GM13976 (cell line): Measurements from ENCODE around the gene GNAQ.

ENCODE experiments used
- DNase-seq: peaks from one replicate; pipeline ENCODE4 v3.0.0; 2012; ENCODE audit warnings: low spot score
- in situ Hi-C: fragments of 300-500 bp; cut with MboI; formaldehyde crosslinking; loops from one replicate; pipeline ENCODE4 v1.12.0; 2022; ENCODE audit warnings: low sequenced_read_pairs, mixed read lengths, inconsistent platforms; ENCODE audit not compliant: unreplicated experiment
- TF ChIP-seq, protein P1 (sequence below): IDR thresholded peaks from 2 replicates; pipeline ENCODE4 v1.5.1; 2012; ENCODE audit warnings: borderline replicate concordance, mild to moderate bottlenecking; ENCODE audit not compliant: insufficient read depth; ENCODE audit errors: extremely low read depth, missing control alignments, control extremely low read depth

The GNAQ gene

DNA sequence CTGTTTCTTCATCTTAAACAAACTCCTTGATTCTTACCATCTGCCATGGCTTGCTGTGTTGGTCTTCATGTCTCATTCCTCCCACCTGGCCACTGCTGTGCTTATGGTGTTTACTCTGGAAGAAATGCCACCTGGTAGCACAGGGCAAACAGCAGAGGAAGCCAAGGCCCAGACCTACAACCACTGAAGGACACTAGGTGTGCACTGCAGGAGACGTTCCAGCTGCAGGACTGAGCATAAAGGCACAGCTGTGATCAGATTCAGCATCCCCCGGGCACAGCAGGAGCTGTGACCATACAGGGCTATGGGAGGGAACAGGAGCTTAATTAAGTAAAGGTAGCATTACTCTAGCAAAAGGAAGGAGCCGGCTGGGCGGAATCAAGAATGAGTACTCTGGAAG, 12.6 kb upstream of the GNAQ start:
- no peak for DNase-seq
- TF ChIP-seq, protein P1, sequence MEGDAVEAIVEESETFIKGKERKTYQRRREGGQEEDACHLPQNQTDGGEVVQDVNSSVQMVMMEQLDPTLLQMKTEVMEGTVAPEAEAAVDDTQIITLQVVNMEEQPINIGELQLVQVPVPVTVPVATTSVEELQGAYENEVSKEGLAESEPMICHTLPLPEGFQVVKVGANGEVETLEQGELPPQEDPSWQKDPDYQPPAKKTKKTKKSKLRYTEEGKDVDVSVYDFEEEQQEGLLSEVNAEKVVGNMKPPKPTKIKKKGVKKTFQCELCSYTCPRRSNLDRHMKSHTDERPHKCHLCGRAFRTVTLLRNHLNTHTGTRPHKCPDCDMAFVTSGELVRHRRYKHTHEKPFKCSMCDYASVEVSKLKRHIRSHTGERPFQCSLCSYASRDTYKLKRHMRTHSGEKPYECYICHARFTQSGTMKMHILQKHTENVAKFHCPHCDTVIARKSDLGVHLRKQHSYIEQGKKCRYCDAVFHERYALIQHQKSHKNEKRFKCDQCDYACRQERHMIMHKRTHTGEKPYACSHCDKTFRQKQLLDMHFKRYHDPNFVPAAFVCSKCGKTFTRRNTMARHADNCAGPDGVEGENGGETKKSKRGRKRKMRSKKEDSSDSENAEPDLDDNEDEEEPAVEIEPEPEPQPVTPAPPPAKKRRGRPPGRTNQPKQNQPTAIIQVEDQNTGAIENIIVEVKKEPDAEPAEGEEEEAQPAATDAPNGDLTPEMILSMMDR = no peak
- in situ Hi-C loops = no loop called here

DNA sequence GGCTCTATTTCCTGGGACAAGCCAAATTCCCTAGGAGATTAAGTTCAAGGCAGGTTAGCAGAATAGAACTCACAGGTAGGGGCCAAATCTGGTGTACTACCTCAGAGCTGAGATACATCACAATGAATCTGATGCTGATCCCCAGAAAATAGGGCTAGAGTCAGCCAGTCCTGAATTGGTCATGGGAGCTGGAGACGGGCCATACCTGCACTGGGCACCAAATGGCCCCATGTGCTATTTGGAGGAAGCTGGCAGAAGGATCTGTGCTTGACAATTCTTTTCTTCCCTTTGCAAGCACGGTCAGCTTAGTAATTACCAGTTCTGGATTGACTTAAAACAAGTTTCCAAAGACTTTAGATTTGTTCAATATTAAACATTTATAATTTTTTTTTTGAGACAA, 10.4 kb upstream of the GNAQ start:
- in situ Hi-C loops = no loop called here
- TF ChIP-seq, protein P1 = no peak
- no peak for DNase-seq

DNA sequence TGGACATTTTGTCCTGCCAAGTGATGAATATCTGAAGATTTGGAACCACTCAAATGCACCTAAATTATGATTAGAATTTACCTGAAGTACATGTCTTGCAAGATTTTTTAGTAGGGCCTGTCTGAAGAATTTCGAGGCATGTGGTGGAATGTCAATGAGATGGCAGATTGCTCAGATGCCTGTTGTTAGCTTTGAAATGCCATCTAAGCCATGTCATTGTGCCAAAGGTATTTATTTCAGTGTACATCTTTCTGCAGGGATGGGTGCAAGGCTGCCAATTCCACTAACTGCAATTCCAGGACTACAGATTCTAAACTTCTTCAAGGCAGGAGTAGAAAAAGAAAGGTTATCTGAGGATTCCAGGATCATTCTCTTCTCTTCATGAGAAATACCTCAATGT, 9.1 kb upstream of the GNAQ start:
- DNase-seq = no peak
- in situ Hi-C loops = no loop called here
- TF ChIP-seq, protein P1 = no peak

DNA sequence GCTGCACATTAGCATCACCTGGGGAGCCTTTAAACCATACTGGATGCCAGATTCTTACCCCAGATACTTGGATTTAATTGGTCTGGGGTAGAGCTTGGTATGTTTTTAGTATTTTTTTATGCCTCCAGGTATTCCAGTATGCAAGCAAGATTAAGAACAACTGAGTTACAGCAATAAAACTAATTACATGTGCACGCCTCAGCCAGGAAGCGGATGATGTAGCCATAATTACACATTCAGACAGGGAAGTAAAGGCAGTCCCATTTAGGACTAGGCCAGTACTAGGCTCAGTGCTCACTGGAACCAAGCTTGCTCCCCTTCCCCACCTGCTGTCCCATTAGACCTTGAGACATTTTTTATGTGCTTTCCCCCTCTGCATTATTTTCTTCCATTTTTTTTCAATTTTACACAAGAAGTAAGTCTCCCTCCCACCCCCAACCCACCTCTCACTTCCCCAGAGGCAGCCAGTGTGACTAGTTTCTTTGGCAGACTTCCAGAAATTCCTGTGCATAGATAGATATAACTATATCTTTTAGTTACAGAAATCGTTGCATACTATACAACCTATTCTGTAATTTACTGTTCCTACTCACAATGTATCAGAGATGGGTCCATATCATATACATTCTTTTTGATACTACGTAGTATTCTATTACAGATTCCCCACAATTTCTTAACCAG, 7.1 kb upstream of the GNAQ start:
- TF ChIP-seq, protein P1 = no peak
- in situ Hi-C loops = no loop called here
- no peak for DNase-seq

DNA sequence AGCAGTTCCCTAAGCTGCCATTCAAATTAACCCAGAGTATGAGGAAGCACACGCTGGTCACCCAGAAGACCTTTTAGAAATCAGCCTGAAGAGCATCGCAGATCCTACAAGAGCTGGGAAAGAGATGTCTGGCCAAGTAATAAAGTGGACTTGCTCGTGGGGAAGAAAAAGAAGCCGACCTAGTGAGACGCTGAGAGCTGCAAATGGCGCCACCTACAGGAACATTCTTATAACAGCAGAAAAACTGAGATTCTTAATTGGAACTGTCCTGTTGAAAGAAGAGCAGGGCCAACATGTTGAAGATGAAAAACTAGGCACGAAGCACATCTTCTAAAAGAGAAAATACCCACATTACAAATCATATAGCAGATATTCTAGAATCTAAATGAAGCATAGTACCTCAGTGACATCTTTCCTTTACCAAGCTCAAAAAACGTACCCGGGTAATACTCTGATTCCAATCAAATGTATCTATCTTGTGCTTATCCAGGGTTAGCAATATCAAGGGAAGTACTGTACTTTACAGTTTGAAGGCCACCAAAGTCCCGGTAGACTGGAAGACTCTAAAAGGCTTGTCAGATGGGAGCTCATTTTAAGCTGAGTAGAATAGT, 3.9 kb upstream of the GNAQ start:
- in situ Hi-C loops = no loop called here
- TF ChIP-seq, protein P1 = peak; percentile 60
- peak; percentile 56 for DNase-seq

DNA sequence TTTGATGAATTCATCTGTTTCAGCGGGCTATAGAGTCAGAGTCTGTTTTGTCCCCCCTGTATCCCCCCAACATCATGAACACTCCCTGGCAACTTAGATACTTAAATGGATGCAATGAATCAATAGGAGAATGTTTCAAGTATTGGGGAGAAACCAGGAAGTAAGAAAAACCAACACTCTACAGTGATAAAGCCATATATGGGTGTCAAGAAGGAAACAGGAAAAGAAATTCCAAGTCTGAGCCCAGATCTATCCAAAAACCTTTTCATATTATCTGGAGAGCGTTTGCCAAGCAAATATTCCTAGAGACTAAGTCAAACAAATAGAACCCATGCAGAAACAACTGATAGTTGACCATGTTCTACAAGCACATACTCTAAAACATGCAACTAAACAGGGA, 2.3 kb upstream of the GNAQ start:
- in situ Hi-C loops = no loop called here

More for the DNA sequence above, 2.3 kb upstream of the GNAQ start:
- TF ChIP-seq, protein P1 = no peak
- no peak for DNase-seq
